Measurements from ENCODE around the gene FRMD4B.

The FRMD4B gene

GRCh38 chr3:69209413-69209812 lies 176.5 kb downstream of the FRMD4B start:
- no peaks in the 10 kb centered on the region for H3K36me3 ChIP-seq (ENCODE audit: insufficient read depth, low read length)
- H3K9me3 ChIP-seq (ENCODE audit: low read length): no peaks in the 10 kb centered on the region
- H3K4me1 ChIP-seq (ENCODE audit: insufficient read depth, low read length): no peaks in the 10 kb centered on the region
- no peak overlapping the region for H3K4me3 ChIP-seq (ENCODE audit: low read depth in 1 of 2, low read length in 2 of 2)
- no peaks in the 10 kb centered on the region for H3K27me3 ChIP-seq (ENCODE audit: control insufficient read depth in 1 of 2, insufficient read depth in 2 of 2, low read length in 2 of 2)
- H3K27ac ChIP-seq (ENCODE audit: low read depth, low read length): no peak overlapping the region
- H3K9ac ChIP-seq (ENCODE audit: low read length): no peak overlapping the region

GRCh38 chr3:69207031-69207430 lies 178.9 kb downstream of the FRMD4B start:
- H3K36me3 ChIP-seq (ENCODE audit: insufficient read depth, low read length): no peaks in the 10 kb centered on the region
- H3K9me3 ChIP-seq (ENCODE audit: low read length): no peaks in the 10 kb centered on the region
- no peak overlapping the region for H3K27ac ChIP-seq (ENCODE audit: low read depth, low read length)
- no peaks in the 10 kb centered on the region for H3K4me1 ChIP-seq (ENCODE audit: insufficient read depth, low read length)
- no peaks in the 10 kb centered on the region for H3K27me3 ChIP-seq (ENCODE audit: control insufficient read depth in 1 of 2, insufficient read depth in 2 of 2, low read length in 2 of 2)
- H3K4me3 ChIP-seq (ENCODE audit: low read depth in 1 of 2, low read length in 2 of 2): no peak overlapping the region
- H3K9ac ChIP-seq (ENCODE audit: low read length): no peak overlapping the region

- H3K27ac ChIP-seq (ENCODE audit: low read depth, low read length): no peak overlapping the region
- no peaks in the 10 kb centered on the region for H3K27me3 ChIP-seq (ENCODE audit: control insufficient read depth in 1 of 2, insufficient read depth in 2 of 2, low read length in 2 of 2)
- no peaks in the 10 kb centered on the region for H3K9me3 ChIP-seq (ENCODE audit: low read length)
- H3K4me1 ChIP-seq (ENCODE audit: insufficient read depth, low read length): no peaks in the 10 kb centered on the region
- H3K36me3 ChIP-seq (ENCODE audit: insufficient read depth, low read length): no peaks in the 10 kb centered on the region
- H3K4me3 ChIP-seq (ENCODE audit: low read depth in 1 of 2, low read length in 2 of 2): no peak overlapping the region
- H3K9ac ChIP-seq (ENCODE audit: low read length): no peak overlapping the region
Observed at GRCh38 chr3:69205385-69205784, 180.5 kb downstream of the FRMD4B start.

- Histone ChIP-seq H3K9me3 (ENCODE audit: low read length) (no peaks in the 10 kb centered on the region), H3K4me3 (ENCODE audit: low read depth in 1 of 2, low read length in 2 of 2) (no peak overlapping the region), H3K36me3 (ENCODE audit: insufficient read depth, low read length) (no peaks in the 10 kb centered on the region), H3K9ac (ENCODE audit: low read length) (no peak overlapping the region), H3K27ac (ENCODE audit: low read depth, low read length) (no peak overlapping the region), H3K4me1 (ENCODE audit: insufficient read depth, low read length) (no peaks in the 10 kb centered on the region), H3K27me3 (ENCODE audit: control insufficient read depth in 1 of 2, insufficient read depth in 2 of 2, low read length in 2 of 2) (no peaks in the 10 kb centered on the region)
Observed at GRCh38 chr3:69204315-69204957, 181.5 kb downstream of the FRMD4B start.

- Histone ChIP-seq H3K27me3 (ENCODE audit: control insufficient read depth in 1 of 2, insufficient read depth in 2 of 2, low read length in 2 of 2) (no peaks in the 10 kb centered on the region), H3K9ac (ENCODE audit: low read length) (no peak overlapping the region), H3K27ac (ENCODE audit: low read depth, low read length) (no peak overlapping the region), H3K4me3 (ENCODE audit: low read depth in 1 of 2, low read length in 2 of 2) (no peak overlapping the region), H3K36me3 (ENCODE audit: insufficient read depth, low read length) (no peaks in the 10 kb centered on the region), H3K9me3 (ENCODE audit: low read length) (no peaks in the 10 kb centered on the region), H3K4me1 (ENCODE audit: insufficient read depth, low read length) (no peaks in the 10 kb centered on the region)
Observed at GRCh38 chr3:69203631-69204314, 182.1 kb downstream of the FRMD4B start.

- H3K4me3 ChIP-seq (ENCODE audit: low read depth in 1 of 2, low read length in 2 of 2): no peak overlapping the region
- no peaks in the 10 kb centered on the region for H3K27me3 ChIP-seq (ENCODE audit: control insufficient read depth in 1 of 2, insufficient read depth in 2 of 2, low read length in 2 of 2)
- no peaks in the 10 kb centered on the region for H3K36me3 ChIP-seq (ENCODE audit: insufficient read depth, low read length)
- no peak overlapping the region for H3K27ac ChIP-seq (ENCODE audit: low read depth, low read length)
- no peaks in the 10 kb centered on the region for H3K4me1 ChIP-seq (ENCODE audit: insufficient read depth, low read length)
- no peaks in the 10 kb centered on the region for H3K9me3 ChIP-seq (ENCODE audit: low read length)
- no peak overlapping the region for H3K9ac ChIP-seq (ENCODE audit: low read length)
Observed at GRCh38 chr3:69201658-69202057, 184.2 kb downstream of the FRMD4B start.

GRCh38 chr3:69200384-69201068 lies 185.4 kb downstream of the FRMD4B start:
- Histone ChIP-seq H3K9me3 (ENCODE audit: low read length) (no peaks in the 10 kb centered on the region), H3K4me1 (ENCODE audit: insufficient read depth, low read length) (no peaks in the 10 kb centered on the region), H3K9ac (ENCODE audit: low read length) (no peak overlapping the region), H3K36me3 (ENCODE audit: insufficient read depth, low read length) (no peaks in the 10 kb centered on the region), H3K27me3 (ENCODE audit: control insufficient read depth in 1 of 2, insufficient read depth in 2 of 2, low read length in 2 of 2) (no peaks in the 10 kb centered on the region), H3K27ac (ENCODE audit: low read depth, low read length) (no peak overlapping the region), H3K4me3 (ENCODE audit: low read depth in 1 of 2, low read length in 2 of 2) (peak overlapping the region in 1 of 2 donors; percentile 16)

GRCh38 chr3:69199942-69200341 lies 185.9 kb downstream of the FRMD4B start:
- Histone ChIP-seq H3K27me3 (ENCODE audit: control insufficient read depth in 1 of 2, insufficient read depth in 2 of 2, low read length in 2 of 2) (no peaks in the 10 kb centered on the region), H3K27ac (ENCODE audit: low read depth, low read length) (no peak overlapping the region), H3K4me3 (ENCODE audit: low read depth in 1 of 2, low read length in 2 of 2) (no peak overlapping the region), H3K9me3 (ENCODE audit: low read length) (no peaks in the 10 kb centered on the region), H3K4me1 (ENCODE audit: insufficient read depth, low read length) (no peaks in the 10 kb centered on the region), H3K36me3 (ENCODE audit: insufficient read depth, low read length) (no peaks in the 10 kb centered on the region), H3K9ac (ENCODE audit: low read length) (no peak overlapping the region)

- Histone ChIP-seq H3K36me3 (ENCODE audit: insufficient read depth, low read length) (no peaks in the 10 kb centered on the region), H3K4me1 (ENCODE audit: insufficient read depth, low read length) (no peaks in the 10 kb centered on the region), H3K4me3 (ENCODE audit: low read depth in 1 of 2, low read length in 2 of 2) (no peak overlapping the region), H3K9me3 (ENCODE audit: low read length) (no peaks in the 10 kb centered on the region), H3K9ac (ENCODE audit: low read length) (no peak overlapping the region), H3K27ac (ENCODE audit: low read depth, low read length) (no peak overlapping the region), H3K27me3 (ENCODE audit: control insufficient read depth in 1 of 2, insufficient read depth in 2 of 2, low read length in 2 of 2) (no peaks in the 10 kb centered on the region)
Observed at GRCh38 chr3:69197922-69198530, 187.9 kb downstream of the FRMD4B start.

- H3K36me3 ChIP-seq (ENCODE audit: insufficient read depth, low read length): no peaks in the 10 kb centered on the region
- no peak overlapping the region for H3K9ac ChIP-seq (ENCODE audit: low read length)
- H3K27ac ChIP-seq (ENCODE audit: low read depth, low read length): no peak overlapping the region
- no peak overlapping the region for H3K4me3 ChIP-seq (ENCODE audit: low read depth in 1 of 2, low read length in 2 of 2)
- no peaks in the 10 kb centered on the region for H3K27me3 ChIP-seq (ENCODE audit: control insufficient read depth in 1 of 2, insufficient read depth in 2 of 2, low read length in 2 of 2)
- H3K9me3 ChIP-seq (ENCODE audit: low read length): no peaks in the 10 kb centered on the region
- H3K4me1 ChIP-seq (ENCODE audit: insufficient read depth, low read length): no peaks in the 10 kb centered on the region
Observed at GRCh38 chr3:69197455-69197854, 188.4 kb downstream of the FRMD4B start.

GRCh38 chr3:69196876-69197275 lies 189.0 kb downstream of the FRMD4B start:
- Histone ChIP-seq H3K9ac (ENCODE audit: low read length) (no peak overlapping the region), H3K27me3 (ENCODE audit: control insufficient read depth in 1 of 2, insufficient read depth in 2 of 2, low read length in 2 of 2) (no peaks in the 10 kb centered on the region), H3K4me3 (ENCODE audit: low read depth in 1 of 2, low read length in 2 of 2) (no peak overlapping the region), H3K9me3 (ENCODE audit: low read length) (no peaks in the 10 kb centered on the region), H3K27ac (ENCODE audit: low read depth, low read length) (no peak overlapping the region), H3K4me1 (ENCODE audit: insufficient read depth, low read length) (no peaks in the 10 kb centered on the region), H3K36me3 (ENCODE audit: insufficient read depth, low read length) (no peaks in the 10 kb centered on the region)

All from muscle layer of colon (tissue), 2 donors.